Adipocyte (in vitro differentiated cells): Measurements from ENCODE around the gene CPOX.

Source experiments
- DNase-seq: peaks from one replicate; pipeline ENCODE4 v3.0.0-alpha.2; 2015; ENCODE audit warnings: low read depth
- H3K27me3 ChIP-seq: replicated peaks from 2 replicates; pipeline ENCODE4 v1.7.0; 2013; ENCODE audit warnings: mild to moderate bottlenecking, low read length, moderate library complexity; ENCODE audit not compliant: control insufficient read depth, insufficient read depth
- H3K36me3 ChIP-seq: 2 replicates; pipeline ENCODE4 v1.7.0; 2013; ENCODE audit warnings: low read length, mild to moderate bottlenecking, moderate library complexity; ENCODE audit not compliant: control insufficient read depth, insufficient read depth, severe bottlenecking
- H3K4me1 ChIP-seq: 2 replicates; pipeline ENCODE4 v1.7.0; 2013; ENCODE audit warnings: mild to moderate bottlenecking, low read length, moderate library complexity; ENCODE audit not compliant: control insufficient read depth, insufficient read depth
- H3K4me3 ChIP-seq: 2 replicates; pipeline ENCODE4 v1.7.0; 2013; ENCODE audit warnings: mild to moderate bottlenecking, low read length, moderate library complexity
- H3K9ac ChIP-seq: 2 replicates; pipeline ENCODE4 v1.7.0; 2013; ENCODE audit warnings: mild to moderate bottlenecking, low read length, moderate library complexity
- H3K9me3 ChIP-seq: 2 replicates; pipeline ENCODE4 v1.7.0; 2013; ENCODE audit warnings: mild to moderate bottlenecking, low read length, moderate library complexity; ENCODE audit not compliant: control insufficient read depth

The CPOX gene

GRCh38 chr3:98577178-98577895 is 16.1 kb downstream of the CPOX start:
- no peaks in the 10 kb centered on the region for H3K9me3 ChIP-seq
- H3K27me3 ChIP-seq = no peaks in the 10 kb centered on the region
- DNase-seq = peak; percentile 5
- peaks cover 32% of the 10 kb centered on the region for H3K36me3 ChIP-seq
- H3K4me1 ChIP-seq = peaks cover 27% of the 10 kb centered on the region
- H3K4me3 ChIP-seq = peak overlapping the region; percentile 23
- H3K9ac ChIP-seq = peak overlapping the region; percentile 11

GRCh38 chr3:98574132-98574531 is 19.3 kb downstream of the CPOX start:
- no peak for DNase-seq
- H3K9ac ChIP-seq = no peak overlapping the region
- H3K27me3 ChIP-seq = no peaks in the 10 kb centered on the region
- H3K4me1 ChIP-seq = peaks cover 27% of the 10 kb centered on the region
- H3K9me3 ChIP-seq = no peaks in the 10 kb centered on the region
- H3K36me3 ChIP-seq = peaks cover 9% of the 10 kb centered on the region
- H3K4me3 ChIP-seq = no peak overlapping the region

DNA sequence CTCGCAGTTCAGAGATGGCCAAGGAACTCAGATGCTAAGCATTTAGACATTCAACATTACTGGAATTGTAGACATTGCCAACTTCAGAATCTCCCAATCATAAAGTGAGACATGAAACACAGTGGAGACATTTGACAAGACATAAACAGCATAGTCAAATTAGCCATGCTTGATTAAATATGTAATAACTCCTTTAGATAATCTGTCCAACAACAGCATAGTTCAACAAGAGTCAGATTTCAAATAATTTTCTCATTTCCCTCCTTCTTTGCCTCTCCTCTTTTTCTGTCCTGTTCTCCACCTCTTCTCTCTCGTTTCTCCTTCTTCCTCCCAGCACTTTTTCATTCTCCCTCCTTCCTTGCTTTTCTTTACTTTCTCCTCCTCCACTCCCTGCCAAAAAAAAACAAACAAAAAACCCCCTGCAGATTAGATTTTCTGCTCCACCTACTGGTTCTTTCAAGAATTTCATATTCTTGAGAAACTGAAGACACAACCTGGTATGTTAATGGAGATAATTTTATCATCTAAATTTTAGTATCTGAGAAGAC is 20.2 kb downstream of the CPOX start:
- no peaks in the 10 kb centered on the region for H3K36me3 ChIP-seq
- peak; percentile 57 for DNase-seq
- H3K9ac ChIP-seq = no peak overlapping the region
- no peak overlapping the region for H3K4me3 ChIP-seq
- H3K9me3 ChIP-seq = no peaks in the 10 kb centered on the region
- H3K4me1 ChIP-seq = peaks cover 25% of the 10 kb centered on the region
- H3K27me3 ChIP-seq = no peaks in the 10 kb centered on the region

GRCh38 chr3:98568402-98568801 is 25.0 kb downstream of the CPOX start:
- H3K4me1 ChIP-seq = peaks cover 4% of the 10 kb centered on the region
- no peak for DNase-seq
- no peak overlapping the region for H3K4me3 ChIP-seq
- H3K27me3 ChIP-seq = no peaks in the 10 kb centered on the region
- no peaks in the 10 kb centered on the region for H3K36me3 ChIP-seq
- H3K9me3 ChIP-seq = no peaks in the 10 kb centered on the region
- H3K9ac ChIP-seq = no peak overlapping the region

DNA sequence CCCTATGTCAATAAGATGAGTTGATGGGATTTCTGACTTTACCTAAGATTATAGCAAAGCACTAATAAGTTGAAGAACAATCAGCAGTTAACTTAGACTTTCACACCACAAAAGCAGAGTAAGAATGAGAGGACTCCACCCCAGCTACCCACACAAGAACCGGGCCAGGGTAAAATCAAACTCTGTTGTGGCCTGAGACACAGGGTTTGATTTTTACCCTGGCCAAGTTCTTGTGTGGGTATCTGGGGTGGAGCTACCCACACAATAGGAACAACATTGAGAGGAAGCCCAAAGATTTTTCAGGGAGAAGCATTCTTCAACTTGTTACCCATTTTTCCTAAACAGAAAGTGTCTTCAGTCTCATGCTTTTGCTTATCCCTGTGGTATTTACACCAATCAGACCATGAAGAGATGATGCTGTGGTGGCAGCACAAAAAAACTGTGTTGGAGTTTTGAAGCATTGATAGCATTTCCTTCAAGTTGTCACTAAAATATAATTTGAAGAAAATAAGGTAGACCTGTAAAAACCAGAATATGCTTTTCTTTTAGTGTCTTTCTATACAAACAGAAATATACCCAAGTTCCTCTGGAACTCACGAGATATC is 25.6 kb downstream of the CPOX start:
- H3K36me3 ChIP-seq = no peaks in the 10 kb centered on the region
- no peaks in the 10 kb centered on the region for H3K9me3 ChIP-seq
- DNase-seq = no peak
- peaks cover 5% of the 10 kb centered on the region for H3K4me1 ChIP-seq
- H3K4me3 ChIP-seq = no peak overlapping the region
- H3K27me3 ChIP-seq = no peaks in the 10 kb centered on the region
- H3K9ac ChIP-seq = no peak overlapping the region

- Histone ChIP-seq H3K9me3 (no peaks in the 10 kb centered on the region), H3K9ac (no peak overlapping the region), H3K27me3 (no peaks in the 10 kb centered on the region), H3K4me1 (peaks cover 5% of the 10 kb centered on the region), H3K4me3 (no peak overlapping the region), H3K36me3 (no peaks in the 10 kb centered on the region)
- DNase-seq = no peak
Observed at GRCh38 chr3:98565843-98566242, 27.6 kb downstream of the CPOX start.

- Histone ChIP-seq H3K27me3 (no peaks in the 10 kb centered on the region), H3K4me3 (no peak overlapping the region), H3K9me3 (no peaks in the 10 kb centered on the region), H3K9ac (no peak overlapping the region), H3K4me1 (peaks cover 5% of the 10 kb centered on the region), H3K36me3 (no peaks in the 10 kb centered on the region)
- no peak for DNase-seq
Observed at GRCh38 chr3:98565237-98565643, 28.2 kb downstream of the CPOX start.

DNA sequence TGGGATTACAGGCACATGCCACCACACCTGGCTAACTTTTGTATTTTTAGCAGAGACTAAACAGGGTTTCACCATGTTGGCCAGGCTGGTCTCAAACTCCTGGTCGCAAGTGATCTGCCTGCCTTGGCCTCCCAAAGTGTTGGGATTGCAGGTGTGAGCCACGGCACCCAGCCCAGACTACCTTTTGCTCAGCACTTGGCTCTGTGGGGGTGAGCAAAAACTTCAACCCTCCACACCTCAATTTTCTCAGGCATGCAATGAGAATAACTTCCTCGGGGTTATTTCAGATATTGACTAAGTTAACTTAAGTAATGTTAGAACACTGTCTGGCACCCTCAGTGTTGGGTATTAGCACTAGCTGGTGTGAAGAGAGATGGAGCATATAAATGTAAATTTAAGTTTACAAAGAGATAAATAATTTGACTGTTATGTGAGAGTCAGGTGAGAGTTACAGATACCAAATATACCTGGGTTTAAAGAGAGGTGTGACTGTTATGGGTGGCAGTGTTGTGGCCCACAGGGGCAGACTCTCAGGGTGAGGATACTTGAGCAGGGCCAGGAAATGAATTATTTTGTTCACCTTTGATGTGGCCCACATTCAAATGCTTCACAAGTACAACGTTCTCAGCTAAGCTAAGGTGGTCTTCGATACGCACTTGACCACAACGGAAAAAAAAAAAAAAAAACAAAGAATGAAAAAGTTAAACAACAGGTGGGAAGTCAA is 29.0 kb downstream of the CPOX start:
- Histone ChIP-seq H3K9me3 (no peaks in the 10 kb centered on the region), H3K9ac (no peak overlapping the region), H3K4me1 (peaks cover 5% of the 10 kb centered on the region), H3K36me3 (no peaks in the 10 kb centered on the region), H3K27me3 (no peaks in the 10 kb centered on the region), H3K4me3 (no peak overlapping the region)
- no peak for DNase-seq

GRCh38 chr3:98563661-98564281 is 29.6 kb downstream of the CPOX start:
- Histone ChIP-seq H3K9ac (no peak overlapping the region), H3K27me3 (no peaks in the 10 kb centered on the region), H3K4me3 (no peak overlapping the region), H3K36me3 (no peaks in the 10 kb centered on the region), H3K9me3 (no peaks in the 10 kb centered on the region), H3K4me1 (peaks cover 5% of the 10 kb centered on the region)
- DNase-seq = peak; percentile 40

DNA sequence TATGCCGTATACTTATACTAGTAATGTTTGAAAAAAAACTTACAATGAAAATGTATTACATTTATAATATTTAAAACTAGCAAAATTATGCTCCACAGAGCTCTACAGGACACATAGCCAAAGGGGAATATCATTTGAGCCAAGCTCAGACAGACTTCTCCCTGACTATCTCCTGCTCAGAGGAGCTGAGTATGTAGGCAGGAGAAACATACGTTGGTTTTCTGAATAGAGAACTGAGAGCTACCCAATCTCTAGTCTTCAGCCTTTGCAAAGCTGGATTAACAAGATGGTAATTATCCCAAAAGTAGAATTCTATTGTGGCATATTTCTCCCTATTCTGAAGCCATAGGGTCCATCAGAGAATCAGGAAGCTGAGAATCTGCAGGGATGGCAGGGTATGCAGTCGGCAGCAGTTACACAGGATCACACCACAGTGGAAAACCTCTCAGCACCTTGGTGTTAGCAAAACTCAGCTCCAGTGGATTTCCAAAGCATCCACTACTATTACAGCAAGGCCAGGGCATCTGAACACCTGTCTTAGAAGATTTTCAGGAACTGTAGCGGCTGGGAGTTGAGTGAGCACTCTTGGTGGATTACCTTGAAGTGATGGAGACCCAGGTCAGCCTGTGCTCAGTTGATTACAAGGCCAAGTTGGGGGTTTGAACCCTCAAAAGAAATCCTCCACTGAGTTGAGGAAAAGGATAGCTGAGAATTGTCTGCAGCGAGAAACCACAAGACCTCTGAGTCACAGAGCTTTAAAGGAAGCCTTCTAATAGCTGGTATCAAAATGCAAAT is 31.5 kb downstream of the CPOX start:
- H3K9ac ChIP-seq = no peak overlapping the region
- H3K27me3 ChIP-seq = no peaks in the 10 kb centered on the region
- no peaks in the 10 kb centered on the region for H3K9me3 ChIP-seq
- H3K4me1 ChIP-seq = peaks cover 5% of the 10 kb centered on the region
- H3K36me3 ChIP-seq = no peaks in the 10 kb centered on the region
- no peak for DNase-seq
- no peak overlapping the region for H3K4me3 ChIP-seq
